Testis (tissue), 2 donors: Measurements from ENCODE around the gene DDX31.

Source experiments
- CTCF ChIP-seq, 3 experiments: fragments of 450-650 bp in 2 of 3; fragments of 200-600 bp in 1 of 3; sonication (generic) in 1 of 3; IDR thresholded peaks; one replicate each; pipeline ENCODE4 v1.5.1; 2016 to 2019; ENCODE audit warnings: antibody characterized with exemption in 3 of 3, mild to moderate bottlenecking in 2 of 3, moderate library complexity in 1 of 3
- POLR2A ChIP-seq: fragments of 450-650 bp; IDR thresholded peaks from one replicate; pipeline ENCODE4 v1.6.1; 2017; ENCODE audit warnings: antibody characterized with exemption, mild to moderate bottlenecking, moderate library complexity

DNA sequence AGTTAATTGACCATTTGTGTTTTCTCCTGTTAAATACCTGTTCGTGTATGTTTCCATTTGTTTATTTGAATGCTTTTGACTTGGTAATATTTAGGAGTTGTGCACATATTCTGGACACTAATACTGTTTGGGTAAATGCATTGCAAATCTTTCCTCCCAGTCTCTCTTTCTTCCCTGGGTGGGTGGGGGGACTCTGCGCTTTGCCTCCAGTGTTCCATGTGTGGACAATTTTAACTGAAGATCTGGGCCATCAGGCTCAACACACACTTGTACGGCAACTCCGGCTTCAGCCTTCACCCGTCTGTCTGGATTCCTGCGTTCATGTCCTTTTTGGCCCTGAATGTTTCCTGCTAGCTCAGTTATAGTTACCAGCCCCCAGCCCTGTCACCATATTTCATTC lies 40.5 kb upstream of the DDX31 start:
- no peak for TF ChIP-seq CTCF (IDR thresholded peaks at IDR 0.05)
- no peak for TF ChIP-seq POLR2A
